ENCODE results near the gene ZFYVE27.

GRCh38 chr10:97791824-97792721 lies 55.1 kb downstream of the ZFYVE27 start:
- no peak for TF ChIP-seq EZH2phosphoT487 (IDR thresholded peaks at IDR 0.05)
- TF ChIP-seq EZH2 (IDR thresholded peaks at IDR 0.05) = no peak

Measured in neural progenitor cell (in vitro differentiated cells).